ENCODE results near the gene NHLRC2. TPM values are rescaled to one million over a fixed set of nuclear protein-coding genes. Genes with fewer than 3 reads are reported as not detected.
"Not testable (repeated sequence)": the region's sequence is repeated elsewhere in the genome, so short reads cannot be mapped to it uniquely, and the experiment has no call there.

The NHLRC2 gene
- total RNA-seq, 1 experiment from 2014 or later: 30.8 TPM

- DNase-seq: no peak
- BruUV-seq (replicated peaks): no TSS peak
- Histone ChIP-seq H3K27me3 (replicated peaks; ENCODE audit: control insufficient read depth, insufficient read depth, low read length) (no peaks in the 10 kb centered on the region), H3K36me3 (ENCODE audit: control insufficient read depth, insufficient read depth, low read length) (no peaks in the 10 kb centered on the region), H3K4me3 (ENCODE audit: low read depth, low read length) (no peak overlapping the region), H3K9me3 (no peaks in the 10 kb centered on the region), H3K4me1 (no peaks in the 10 kb centered on the region)
- POLR2A ChIA-PET: no interaction called here
- Mint-ChIP-seq H3K9me3 (ENCODE audit: unreplicated experiment) (no peaks in the 10 kb centered on the region), H3K4me1 (ENCODE audit: low read depth, unreplicated experiment) (peaks cover 7% of the 10 kb centered on the region), H3K36me3 (ENCODE audit: insufficient read depth, unreplicated experiment) (no peaks in the 10 kb centered on the region), H3K27ac (ENCODE audit: unreplicated experiment) (no peak overlapping the region), H3K4me3 (ENCODE audit: unreplicated experiment) (no peak overlapping the region), H3K27me3 (ENCODE audit: insufficient read depth, unreplicated experiment) (peaks cover 2% of the 10 kb centered on the region)
- TF ChIP-seq CTCF (IDR thresholded peaks at IDR 0.05; ENCODE audit: insufficient read depth in 1 of 2, low read depth in 1 of 2, low read length in 1 of 2, severe bottlenecking in 1 of 2, unreplicated experiment in 1 of 2): no peak
- CTCF ChIA-PET: interaction anchor here (0.6 kb wide), 1 partner anchor 379 kb away, joined by 4 read pairs; no protein-coding TSS in a partner anchor
- intact Hi-C loops (cut with micrococcal nuclease; ENCODE audit: unreplicated experiment): no loop called here
These were observed 32.3 kb upstream of the NHLRC2 start for GRCh38 chr10:113822174-113822573.

GRCh38 chr10:113823389-113823788, 31.1 kb upstream of the NHLRC2 start:
- Histone ChIP-seq H3K4me1 (no peaks in the 10 kb centered on the region), H3K4me3 (ENCODE audit: low read depth, low read length) (no peak overlapping the region), H3K27me3 (replicated peaks; ENCODE audit: control insufficient read depth, insufficient read depth, low read length) (no peaks in the 10 kb centered on the region), H3K9me3 (no peaks in the 10 kb centered on the region), H3K36me3 (ENCODE audit: control insufficient read depth, insufficient read depth, low read length) (no peaks in the 10 kb centered on the region)
- no TSS peak for BruUV-seq (replicated peaks)
- ChIA-PET POLR2A (no interaction called here), CTCF (no interaction called here)
- Mint-ChIP-seq H3K4me1 (ENCODE audit: low read depth, unreplicated experiment) (peaks cover 7% of the 10 kb centered on the region), H3K27me3 (ENCODE audit: insufficient read depth, unreplicated experiment) (peaks cover 2% of the 10 kb centered on the region), H3K27ac (ENCODE audit: unreplicated experiment) (no peak overlapping the region), H3K9me3 (ENCODE audit: unreplicated experiment) (no peaks in the 10 kb centered on the region), H3K4me3 (ENCODE audit: unreplicated experiment) (no peak overlapping the region), H3K36me3 (ENCODE audit: insufficient read depth, unreplicated experiment) (no peaks in the 10 kb centered on the region)
- no peak for DNase-seq
- no peak for TF ChIP-seq CTCF (IDR thresholded peaks at IDR 0.05; ENCODE audit: insufficient read depth in 1 of 2, low read depth in 1 of 2, low read length in 1 of 2, severe bottlenecking in 1 of 2, unreplicated experiment in 1 of 2)
- intact Hi-C loops (cut with micrococcal nuclease; ENCODE audit: unreplicated experiment): no loop called here

- no peak for DNase-seq
These were observed 28.7 kb upstream of the NHLRC2 start for GRCh38 chr10:113825791-113826190.

GRCh38 chr10:113828567-113828966, 25.9 kb upstream of the NHLRC2 start:
- DNase-seq; CTCF ChIA-PET; H3K9me3 ChIP-seq; H3K9me3 Mint-ChIP-seq (ENCODE audit: unreplicated experiment); H3K27me3 ChIP-seq (replicated peaks; ENCODE audit: control insufficient read depth, insufficient read depth, low read length); H3K36me3 Mint-ChIP-seq (ENCODE audit: insufficient read depth, unreplicated experiment); H3K36me3 ChIP-seq (ENCODE audit: control insufficient read depth, insufficient read depth, low read length); H3K27me3 Mint-ChIP-seq (ENCODE audit: insufficient read depth, unreplicated experiment); H3K4me1 ChIP-seq; H3K4me1 Mint-ChIP-seq (ENCODE audit: low read depth, unreplicated experiment); H3K4me3 Mint-ChIP-seq (ENCODE audit: unreplicated experiment); intact Hi-C loops (cut with micrococcal nuclease; ENCODE audit: unreplicated experiment); BruUV-seq (replicated peaks); H3K27ac Mint-ChIP-seq (ENCODE audit: unreplicated experiment); POLR2A ChIA-PET; H3K4me3 ChIP-seq (ENCODE audit: low read depth, low read length): not testable (repeated sequence)

More at GRCh38 chr10:113825791-113826190, 28.7 kb upstream of the NHLRC2 start:
- ChIA-PET CTCF (no interaction called here), POLR2A (no interaction called here)
- Mint-ChIP-seq H3K4me1 (ENCODE audit: low read depth, unreplicated experiment) (no peaks in the 10 kb centered on the region), H3K27me3 (ENCODE audit: insufficient read depth, unreplicated experiment) (peaks cover 2% of the 10 kb centered on the region), H3K36me3 (ENCODE audit: insufficient read depth, unreplicated experiment) (no peaks in the 10 kb centered on the region), H3K27ac (ENCODE audit: unreplicated experiment) (no peak overlapping the region), H3K4me3 (ENCODE audit: unreplicated experiment) (no peak overlapping the region), H3K9me3 (ENCODE audit: unreplicated experiment) (no peaks in the 10 kb centered on the region)
- BruUV-seq (replicated peaks): no TSS peak
- Histone ChIP-seq H3K36me3 (ENCODE audit: control insufficient read depth, insufficient read depth, low read length) (no peaks in the 10 kb centered on the region), H3K4me3 (ENCODE audit: low read depth, low read length) (no peak overlapping the region), H3K27me3 (replicated peaks; ENCODE audit: control insufficient read depth, insufficient read depth, low read length) (no peaks in the 10 kb centered on the region), H3K4me1 (no peaks in the 10 kb centered on the region), H3K9me3 (no peaks in the 10 kb centered on the region)
- intact Hi-C loops (cut with micrococcal nuclease; ENCODE audit: unreplicated experiment): no loop called here
- no peak for TF ChIP-seq CTCF (IDR thresholded peaks at IDR 0.05; ENCODE audit: insufficient read depth in 1 of 2, low read depth in 1 of 2, low read length in 1 of 2, severe bottlenecking in 1 of 2, unreplicated experiment in 1 of 2)

All from Caco-2 (cell line).